Esophagus muscularis mucosa (tissue), 4 donors: ENCODE measurements around the gene WDFY4.

Source experiments
- EP300 ChIP-seq: sonication (generic); formaldehyde crosslinking; IDR thresholded peaks from one replicate; pipeline ENCODE4 v1.6.1; 2017; ENCODE audit warnings: antibody characterized with exemption
- POLR2A ChIP-seq: fragments of 450-650 bp; IDR thresholded peaks from one replicate; pipeline ENCODE4 v1.6.1; 2017; ENCODE audit warnings: antibody characterized with exemption, moderate library complexity, mild to moderate bottlenecking, low read depth
- POLR2AphosphoS5 ChIP-seq, 2 donors: sonication (generic); formaldehyde crosslinking; IDR thresholded peaks; one replicate each; pipeline ENCODE4 v1.6.1; 2017; ENCODE audit warnings: antibody characterized with exemption in 2 of 2
- TF ChIP-seq, protein P1 (sequence below), 3 experiments: fragments of 200-600 bp in 2 of 3; fragments of 450-650 bp in 1 of 3; sonication (generic) in 2 of 3; IDR thresholded peaks; one replicate each; pipeline ENCODE4 v1.5.1; 2017 to 2019; ENCODE audit warnings: antibody characterized with exemption in 3 of 3, mild to moderate bottlenecking in 2 of 3, moderate library complexity in 1 of 3

GRCh38 chr10:48856855-48857254 is 172.2 kb downstream of the WDFY4 start:
- TF ChIP-seq, protein P1, sequence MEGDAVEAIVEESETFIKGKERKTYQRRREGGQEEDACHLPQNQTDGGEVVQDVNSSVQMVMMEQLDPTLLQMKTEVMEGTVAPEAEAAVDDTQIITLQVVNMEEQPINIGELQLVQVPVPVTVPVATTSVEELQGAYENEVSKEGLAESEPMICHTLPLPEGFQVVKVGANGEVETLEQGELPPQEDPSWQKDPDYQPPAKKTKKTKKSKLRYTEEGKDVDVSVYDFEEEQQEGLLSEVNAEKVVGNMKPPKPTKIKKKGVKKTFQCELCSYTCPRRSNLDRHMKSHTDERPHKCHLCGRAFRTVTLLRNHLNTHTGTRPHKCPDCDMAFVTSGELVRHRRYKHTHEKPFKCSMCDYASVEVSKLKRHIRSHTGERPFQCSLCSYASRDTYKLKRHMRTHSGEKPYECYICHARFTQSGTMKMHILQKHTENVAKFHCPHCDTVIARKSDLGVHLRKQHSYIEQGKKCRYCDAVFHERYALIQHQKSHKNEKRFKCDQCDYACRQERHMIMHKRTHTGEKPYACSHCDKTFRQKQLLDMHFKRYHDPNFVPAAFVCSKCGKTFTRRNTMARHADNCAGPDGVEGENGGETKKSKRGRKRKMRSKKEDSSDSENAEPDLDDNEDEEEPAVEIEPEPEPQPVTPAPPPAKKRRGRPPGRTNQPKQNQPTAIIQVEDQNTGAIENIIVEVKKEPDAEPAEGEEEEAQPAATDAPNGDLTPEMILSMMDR (IDR thresholded peaks at IDR 0.05): no peak
- TF ChIP-seq POLR2A (no peak), EP300 (no peak), POLR2AphosphoS5 (IDR thresholded peaks at IDR 0.05) (no peak)
